GM15510 (cell line): ENCODE data around the gene NCOA6.

Experiments used
- POLR2A ChIP-seq: IDR thresholded peaks from 3 replicates; pipeline ENCODE4 v1.6.1; 2011; ENCODE audit warnings: borderline replicate concordance; ENCODE audit not compliant: insufficient read length; ENCODE audit errors: extremely low read depth

Gene NCOA6

GRCh38 chr20:34717230-34718095, 108.0 kb downstream of the NCOA6 start:
- no peak for TF ChIP-seq POLR2A

DNA sequence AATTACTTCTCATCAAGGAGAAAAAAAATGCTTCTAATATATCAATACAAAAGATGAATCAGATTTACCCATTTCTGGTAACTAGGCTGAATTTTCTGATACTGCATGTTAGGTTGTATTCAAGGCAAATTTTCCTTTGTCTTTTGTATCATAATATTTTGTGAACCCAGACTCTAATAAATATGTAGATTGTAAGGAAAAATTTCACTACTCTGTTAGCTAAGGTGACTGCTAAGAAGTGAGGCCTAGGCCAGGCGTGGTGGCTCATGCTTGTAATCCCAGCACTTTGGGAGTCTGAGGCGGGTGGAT, 108.6 kb downstream of the NCOA6 start:
- TF ChIP-seq POLR2A: no peak

DNA sequence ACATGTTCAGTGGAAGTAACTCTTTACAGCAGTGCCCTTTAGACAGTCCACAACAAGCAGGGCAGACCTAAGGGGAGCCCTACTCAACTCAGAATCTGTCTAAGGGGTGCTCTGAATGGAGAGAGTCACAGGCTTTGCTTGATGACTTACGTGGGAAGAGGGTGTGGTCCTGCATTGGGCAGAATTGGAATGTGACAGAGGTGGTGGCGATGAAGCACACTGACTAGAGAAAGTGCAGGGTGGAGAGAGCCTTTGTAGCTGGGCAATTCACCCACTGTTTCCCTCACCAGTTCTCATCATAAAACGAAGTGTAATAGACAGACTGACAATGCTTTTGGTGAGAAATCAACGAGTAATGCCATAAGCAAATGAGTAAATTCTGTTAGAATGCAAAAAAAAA, 110.1 kb downstream of the NCOA6 start:
- no peak for TF ChIP-seq POLR2A

GRCh38 chr20:34713194-34713943, 112.1 kb downstream of the NCOA6 start:
- TF ChIP-seq POLR2A: no peak

- no peak for TF ChIP-seq POLR2A
Observed at GRCh38 chr20:34712525-34713192, 112.8 kb downstream of the NCOA6 start.

GRCh38 chr20:34711813-34712430, 113.5 kb downstream of the NCOA6 start:
- TF ChIP-seq POLR2A: no peak

GRCh38 chr20:34710861-34711574, 114.4 kb downstream of the NCOA6 start:
- no peak for TF ChIP-seq POLR2A

DNA sequence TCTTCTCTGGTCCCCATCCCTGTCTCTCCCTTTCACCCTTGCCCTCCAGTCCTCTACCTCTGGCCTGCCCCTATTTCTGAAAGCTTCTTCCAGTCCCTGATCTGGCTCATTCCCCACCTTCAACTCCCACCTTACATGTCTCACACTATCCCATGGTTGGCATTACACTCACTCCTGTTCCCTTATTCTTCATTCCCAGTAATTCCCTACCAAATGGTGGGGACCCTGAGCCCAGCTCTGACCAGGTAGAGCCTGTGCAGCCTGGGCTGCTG, 114.9 kb downstream of the NCOA6 start:
- TF ChIP-seq POLR2A: no peak

GRCh38 chr20:34709831-34710567, 115.5 kb downstream of the NCOA6 start:
- TF ChIP-seq POLR2A: no peak

DNA sequence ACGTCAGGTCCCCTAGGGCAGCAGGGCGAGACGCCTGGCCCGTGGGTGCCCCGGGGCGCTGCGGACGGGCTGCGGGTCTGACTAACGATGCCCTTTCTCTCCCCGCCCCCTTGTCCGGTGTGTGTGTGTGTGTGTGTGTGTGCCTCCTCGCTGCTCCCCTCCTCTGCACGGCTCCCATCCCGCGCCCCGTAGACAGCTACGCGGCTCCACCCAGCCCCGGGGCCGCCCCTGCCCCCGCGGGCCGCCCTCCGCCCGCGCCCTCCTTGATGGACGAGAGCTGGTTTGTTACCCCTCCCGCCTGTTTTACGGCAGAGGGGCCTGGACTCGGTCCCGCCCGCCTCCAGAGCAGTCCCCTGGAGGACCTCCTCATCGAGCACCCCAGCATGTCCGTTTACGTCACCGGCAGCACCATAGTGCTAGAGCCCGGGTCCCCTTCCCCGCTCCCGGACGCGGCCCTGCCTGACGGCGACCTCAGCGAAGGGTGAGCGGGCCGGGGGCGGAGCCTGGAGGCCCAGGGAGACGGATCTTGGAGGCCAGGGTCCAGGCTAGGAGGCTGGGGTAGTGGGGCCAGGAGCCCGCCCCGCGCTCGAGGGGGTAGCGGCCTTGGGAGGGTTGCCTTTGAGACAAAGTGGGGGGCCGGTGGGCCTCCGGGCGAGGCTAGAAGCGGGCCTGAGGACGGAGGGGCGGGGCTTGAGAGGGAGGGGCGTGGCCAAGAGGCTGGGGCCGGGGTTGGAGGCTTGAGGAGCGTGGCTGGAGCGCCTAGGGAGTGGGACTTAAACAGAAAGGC, 116.2 kb downstream of the NCOA6 start:
- TF ChIP-seq POLR2A: no peak

DNA sequence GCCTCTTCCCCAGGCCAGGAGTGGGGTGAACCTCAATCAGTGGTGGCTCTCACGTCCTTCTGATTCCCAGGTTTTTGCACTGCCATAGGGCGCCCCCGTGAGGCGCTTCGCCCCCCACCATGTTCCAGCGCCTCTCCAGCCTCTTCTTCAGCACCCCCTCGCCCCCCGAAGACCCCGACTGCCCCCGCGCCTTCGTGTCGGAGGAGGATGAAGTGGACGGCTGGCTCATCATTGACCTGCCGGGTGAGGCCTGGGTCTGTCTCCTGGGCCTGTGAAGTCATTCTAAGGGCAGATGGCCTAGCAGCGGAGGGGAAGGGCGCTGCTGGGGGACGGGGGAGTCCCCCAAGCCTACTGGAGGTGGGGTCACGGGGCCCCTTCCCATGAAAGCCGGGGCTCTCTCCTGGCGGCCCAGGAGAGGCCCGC, 116.8 kb downstream of the NCOA6 start:
- TF ChIP-seq POLR2A: no peak

DNA sequence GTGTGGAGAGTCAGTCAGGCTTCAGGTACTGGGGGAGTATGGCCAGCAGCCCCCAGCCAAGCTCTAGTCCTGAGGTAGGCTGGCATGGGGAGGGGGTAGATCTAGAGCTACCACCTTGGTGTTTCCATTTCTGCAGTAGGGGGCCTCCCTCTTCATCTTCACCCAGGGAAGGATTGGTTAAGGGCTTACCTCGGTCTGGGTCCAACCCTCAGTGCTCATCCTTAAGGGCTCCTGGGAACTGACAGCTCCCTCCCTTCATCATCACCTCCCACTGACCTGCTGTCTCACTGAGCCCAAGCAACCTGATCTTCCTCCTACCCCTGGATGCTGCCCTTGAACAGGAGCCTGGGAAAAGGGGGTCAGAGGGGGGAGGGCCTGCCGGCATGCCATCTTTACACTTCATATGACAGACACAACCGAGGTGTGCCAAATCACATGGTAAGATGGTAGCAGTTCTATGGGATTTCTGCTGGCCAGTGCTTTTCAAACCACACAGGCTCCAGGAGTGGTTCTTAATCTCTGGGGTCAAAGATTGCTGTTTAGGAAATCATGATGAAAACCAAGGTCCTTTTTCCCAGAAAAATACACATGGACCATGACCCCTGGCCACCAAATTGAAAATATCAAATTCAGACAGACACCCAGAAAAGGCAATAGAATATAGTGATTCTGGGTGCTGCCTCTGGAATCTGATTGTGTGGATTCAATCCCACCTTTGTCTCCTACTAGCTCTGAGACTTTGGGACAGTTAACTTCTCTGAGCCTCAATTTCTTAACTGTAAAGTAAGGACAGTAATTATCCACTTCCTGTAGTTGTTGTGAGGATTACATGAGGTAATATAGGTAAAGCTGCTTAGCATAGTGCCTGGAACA, 118.3 kb downstream of the NCOA6 start:
- no peak for TF ChIP-seq POLR2A
